ENCODE data around the gene TESPA1. TPM values are rescaled to one million over a fixed set of nuclear protein-coding genes. Genes with fewer than 3 reads are reported as not detected.

TESPA1 gene
- total RNA-seq, 1 experiment from 2014 or later, result 0.51 TPM

GRCh38 chr12:54961190-54961589 is 23.4 kb downstream of the TESPA1 start:
- Histone ChIP-seq H3K27ac (ENCODE audit: low read length) (no peak overlapping the region), H3K36me3 (ENCODE audit: control insufficient read depth, insufficient read depth, low read length) (no peaks in the 10 kb centered on the region), H3K4me3 (ENCODE audit: low read depth in 2 of 2, low read length in 2 of 2) (no peak overlapping the region), H3K27me3 (ENCODE audit: control insufficient read depth, insufficient read depth, low read length) (peaks cover 21% of the 10 kb centered on the region), H3K4me1 (ENCODE audit: control insufficient read depth, insufficient read depth, low read length) (no peaks in the 10 kb centered on the region), H3K9me3 (ENCODE audit: control insufficient read depth, insufficient read depth, low read depth, low read length) (no peaks in the 10 kb centered on the region)
- TF ChIP-seq TCF7L2 (IDR thresholded peaks at IDR 0.05; ENCODE audit: low read depth, low read length), result no peak
- intact Hi-C loops (cut with micrococcal nuclease; ENCODE audit: unreplicated experiment) (no loop called here), in situ Hi-C loops (cut with HindIII; ENCODE audit: low pct_unique_long_range_greater_than_20kb, low sequenced_read_pairs) (no loop called here)
- POLR2A ChIA-PET, result no interaction called here
- ATAC-seq, result no peak
- BruUV-seq (replicated peaks), result no TSS peak
- DNase-seq (ENCODE audit: low read depth, low spot score), result no peak
- CTCF ChIA-PET, result interaction anchor here (0.7 to 1.3 kb wide), 2 partner anchors 32 to 259 kb away, joined by 3 read pairs; no protein-coding TSS in a partner anchor

- Histone ChIP-seq H3K4me1 (ENCODE audit: control insufficient read depth, insufficient read depth, low read length) (no peaks in the 10 kb centered on the region), H3K36me3 (ENCODE audit: control insufficient read depth, insufficient read depth, low read length) (no peaks in the 10 kb centered on the region), H3K27me3 (ENCODE audit: control insufficient read depth, insufficient read depth, low read length) (peaks cover 19% of the 10 kb centered on the region), H3K4me3 (ENCODE audit: low read depth in 2 of 2, low read length in 2 of 2) (no peak overlapping the region), H3K27ac (ENCODE audit: low read length) (no peak overlapping the region), H3K9me3 (ENCODE audit: control insufficient read depth, insufficient read depth, low read depth, low read length) (no peaks in the 10 kb centered on the region)
- ChIA-PET CTCF (no interaction called here), POLR2A (no interaction called here)
- intact Hi-C loops (cut with micrococcal nuclease; ENCODE audit: unreplicated experiment), result loop anchor here (2.0 to 5.0 kb wide), 2 partner anchors 107 to 259 kb away; partner anchors contain the start of gene MUCL1
- in situ Hi-C loops (cut with HindIII; ENCODE audit: low pct_unique_long_range_greater_than_20kb, low sequenced_read_pairs), result no loop called here
- BruUV-seq (replicated peaks), result no TSS peak
- no peak for DNase-seq (ENCODE audit: low read depth, low spot score)
- no peak for ATAC-seq
- TF ChIP-seq REST (IDR thresholded peaks at IDR 0.05; ENCODE audit: insufficient read depth in 1 of 2, low read depth in 2 of 2, low read length in 1 of 2) (no peak), CTCF (IDR thresholded peaks at IDR 0.05) (no peak), SIN3A (IDR thresholded peaks at IDR 0.05; ENCODE audit: borderline replicate concordance, insufficient read depth, low read depth, low read length) (no peak), POLR2AphosphoS5 (IDR thresholded peaks at IDR 0.05; ENCODE audit: low read depth, low read length) (no peak), TCF7L2 (IDR thresholded peaks at IDR 0.05; ENCODE audit: low read depth, low read length) (no peak)
Observed at GRCh38 chr12:54959291-54960018, 25.1 kb downstream of the TESPA1 start.

- TF ChIP-seq CTCF (IDR thresholded peaks at IDR 0.05), result peak; percentile 64; the same call in 1 of the 2 replicates
- TF ChIP-seq POLR2AphosphoS5 (IDR thresholded peaks at IDR 0.05; ENCODE audit: low read depth, low read length), result no peak
- no peak overlapping the region for H3K4me3 ChIP-seq (ENCODE audit: low read depth in 2 of 2, low read length in 2 of 2)
- H3K4me1 ChIP-seq (ENCODE audit: control insufficient read depth, insufficient read depth, low read length), result no peaks in the 10 kb centered on the region
- no peak for ATAC-seq
- ChIA-PET CTCF (interaction anchor here (0.6 kb wide), 1 partner anchor 362 kb away, joined by 3 read pairs; no protein-coding TSS in a partner anchor), POLR2A (no interaction called here)
- peak; percentile 64 for DNase-seq (ENCODE audit: low read depth, low spot score)
- BruUV-seq (replicated peaks), result no TSS peak
- H3K27me3 ChIP-seq (ENCODE audit: control insufficient read depth, insufficient read depth, low read length), result peaks cover 14% of the 10 kb centered on the region
- H3K9me3 ChIP-seq (ENCODE audit: control insufficient read depth, insufficient read depth, low read depth, low read length), result no peaks in the 10 kb centered on the region
- intact Hi-C loops (cut with micrococcal nuclease; ENCODE audit: unreplicated experiment) (loop anchor here (1.0 to 5.0 kb wide), 3 partner anchors 106 to 257 kb away; partner anchors contain the start of gene MUCL1), in situ Hi-C loops (cut with HindIII; ENCODE audit: low pct_unique_long_range_greater_than_20kb, low sequenced_read_pairs) (no loop called here)
- no peaks in the 10 kb centered on the region for H3K36me3 ChIP-seq (ENCODE audit: control insufficient read depth, insufficient read depth, low read length)
- H3K27ac ChIP-seq (ENCODE audit: low read length), result no peak overlapping the region
Observed at GRCh38 chr12:54958048-54958658, 26.4 kb downstream of the TESPA1 start.
